OCI-LY3 (cell line): ENCODE data around the gene SPIRE1.

ENCODE experiments used
- H2AFZ ChIP-seq: fragments of 200-600, 300-600 bp; shearing (Covaris generic); 2 replicates; pipeline ENCODE4 v1.6.0; 2014; ENCODE audit warnings: antibody characterized with exemption, low read depth, low read length
- H3K27ac ChIP-seq: fragments of 200-600, 300-600 bp; sonication (generic); 2 replicates; pipeline ENCODE4 v1.5.1; 2014; ENCODE audit warnings: mild to moderate bottlenecking, low read length, moderate library complexity, mixed read lengths
- H3K27me3 ChIP-seq: fragments of 200-600, 300-600 bp; sonication (generic); 2 replicates; pipeline ENCODE4 v1.6.1; 2014; ENCODE audit warnings: low read depth, low read length, mixed read lengths
- H3K36me3 ChIP-seq: fragments of 200-600, 300-600 bp; sonication (generic); replicated peaks from 2 replicates; pipeline ENCODE3; 2014; ENCODE audit warnings: low read depth, low read length, mixed read lengths
- H3K4me1 ChIP-seq: fragments of 300-600, 200-600 bp; sonication (generic); 2 replicates; pipeline ENCODE4 v1.6.1; 2014; ENCODE audit warnings: low read length, mixed read lengths
- H3K4me2 ChIP-seq: fragments of 200-600, 300-600 bp; sonication (generic); 2 replicates; pipeline ENCODE4 v1.6.1; 2014; ENCODE audit warnings: low read length, mixed read lengths
- H3K4me3 ChIP-seq: fragments of 300-600, 200-600 bp; sonication (generic); 2 replicates; pipeline ENCODE4 v1.5.1; 2014; ENCODE audit warnings: antibody characterized with exemption, mild to moderate bottlenecking, low read length, moderate library complexity
- H3K79me2 ChIP-seq: fragments of 300-600, 200-600 bp; shearing (Covaris generic); 2 replicates; pipeline ENCODE4 v1.6.1; 2014; ENCODE audit warnings: mild to moderate bottlenecking, low read length, mixed read lengths
- H3K9ac ChIP-seq: fragments of 300-600, 200-600 bp; shearing (Covaris generic); 2 replicates; pipeline ENCODE4 v1.6.0; 2014; ENCODE audit warnings: mild to moderate bottlenecking, low read length, moderate library complexity
- H3K9me3 ChIP-seq: fragments of 200-600, 300-600 bp; shearing (Covaris generic); 2 replicates; pipeline ENCODE4 v1.6.1; 2014; ENCODE audit warnings: low read length, mixed read lengths; ENCODE audit not compliant: insufficient read depth
- H4K20me1 ChIP-seq: fragments of 200-600, 300-600 bp; sonication (generic); 2 replicates; pipeline ENCODE4 v1.6.1; 2016; ENCODE audit warnings: low read length, mixed read lengths; ENCODE audit not compliant: insufficient read depth
- EZH2phosphoT487 ChIP-seq: fragments of 200-600 bp; shearing (Covaris generic); IDR thresholded peaks from 2 replicates; pipeline ENCODE4 v1.6.1; 2018; ENCODE audit warnings: antibody characterized with exemption, mixed run types, low read depth
- TF ChIP-seq, protein P1 (sequence below): fragments of 200-600, 300-600 bp; sonication (generic); IDR thresholded peaks from 2 replicates; pipeline ENCODE4 v1.5.1; 2014; ENCODE audit warnings: antibody characterized with exemption, low read length, low read depth

Gene SPIRE1

DNA sequence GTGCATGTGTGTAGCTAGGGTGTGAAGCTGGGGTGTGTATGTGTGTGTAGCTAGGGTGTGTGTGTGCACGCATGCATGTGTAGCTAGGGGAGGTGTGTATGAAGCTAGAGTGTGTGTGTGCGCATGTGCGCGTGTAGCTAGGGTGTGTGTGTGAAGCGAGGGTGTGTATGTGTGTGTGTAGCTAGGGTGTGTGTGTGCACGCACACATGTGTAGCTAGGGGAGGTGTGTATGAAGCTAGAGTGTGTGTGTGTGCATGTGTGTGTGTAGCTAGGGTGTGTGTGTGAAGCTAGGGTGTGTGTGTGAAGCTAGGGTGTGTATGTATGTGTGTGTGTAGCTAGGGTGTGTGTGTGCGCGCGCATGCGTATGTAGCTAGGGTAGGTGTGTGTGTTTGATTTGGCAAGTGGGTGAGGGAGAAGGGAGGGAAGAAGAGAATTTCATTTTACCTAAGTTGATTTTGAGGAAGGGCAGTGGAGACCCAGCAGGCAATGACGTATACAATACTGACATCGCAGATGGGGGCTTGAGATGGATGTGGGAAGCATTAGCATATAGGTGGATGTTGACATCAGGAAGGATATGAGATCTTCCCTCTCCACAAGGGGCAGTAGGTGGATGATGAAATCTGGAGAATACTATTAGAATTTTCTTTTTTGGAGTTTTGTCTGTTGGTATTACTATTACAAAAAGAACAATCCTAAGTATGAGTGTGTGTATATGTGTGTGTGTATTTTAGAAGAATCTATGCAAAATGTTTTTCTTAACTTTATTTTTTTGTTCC is 179.4 kb downstream of the SPIRE1 start:
- Histone ChIP-seq H3K9ac (no peak overlapping the region), H3K4me1 (no peaks in the 10 kb centered on the region), H2AFZ (no peak overlapping the region), H3K9me3 (no peaks in the 10 kb centered on the region), H3K79me2 (no peaks in the 10 kb centered on the region), H3K36me3 (no peaks in the 10 kb centered on the region), H3K4me2 (no peak overlapping the region), H3K4me3 (no peak overlapping the region), H3K27me3 (no peaks in the 10 kb centered on the region), H3K27ac (no peak overlapping the region), H4K20me1 (no peaks in the 10 kb centered on the region)
- TF ChIP-seq, protein P1, sequence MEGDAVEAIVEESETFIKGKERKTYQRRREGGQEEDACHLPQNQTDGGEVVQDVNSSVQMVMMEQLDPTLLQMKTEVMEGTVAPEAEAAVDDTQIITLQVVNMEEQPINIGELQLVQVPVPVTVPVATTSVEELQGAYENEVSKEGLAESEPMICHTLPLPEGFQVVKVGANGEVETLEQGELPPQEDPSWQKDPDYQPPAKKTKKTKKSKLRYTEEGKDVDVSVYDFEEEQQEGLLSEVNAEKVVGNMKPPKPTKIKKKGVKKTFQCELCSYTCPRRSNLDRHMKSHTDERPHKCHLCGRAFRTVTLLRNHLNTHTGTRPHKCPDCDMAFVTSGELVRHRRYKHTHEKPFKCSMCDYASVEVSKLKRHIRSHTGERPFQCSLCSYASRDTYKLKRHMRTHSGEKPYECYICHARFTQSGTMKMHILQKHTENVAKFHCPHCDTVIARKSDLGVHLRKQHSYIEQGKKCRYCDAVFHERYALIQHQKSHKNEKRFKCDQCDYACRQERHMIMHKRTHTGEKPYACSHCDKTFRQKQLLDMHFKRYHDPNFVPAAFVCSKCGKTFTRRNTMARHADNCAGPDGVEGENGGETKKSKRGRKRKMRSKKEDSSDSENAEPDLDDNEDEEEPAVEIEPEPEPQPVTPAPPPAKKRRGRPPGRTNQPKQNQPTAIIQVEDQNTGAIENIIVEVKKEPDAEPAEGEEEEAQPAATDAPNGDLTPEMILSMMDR, result no peak
- TF ChIP-seq EZH2phosphoT487, result no peak

DNA sequence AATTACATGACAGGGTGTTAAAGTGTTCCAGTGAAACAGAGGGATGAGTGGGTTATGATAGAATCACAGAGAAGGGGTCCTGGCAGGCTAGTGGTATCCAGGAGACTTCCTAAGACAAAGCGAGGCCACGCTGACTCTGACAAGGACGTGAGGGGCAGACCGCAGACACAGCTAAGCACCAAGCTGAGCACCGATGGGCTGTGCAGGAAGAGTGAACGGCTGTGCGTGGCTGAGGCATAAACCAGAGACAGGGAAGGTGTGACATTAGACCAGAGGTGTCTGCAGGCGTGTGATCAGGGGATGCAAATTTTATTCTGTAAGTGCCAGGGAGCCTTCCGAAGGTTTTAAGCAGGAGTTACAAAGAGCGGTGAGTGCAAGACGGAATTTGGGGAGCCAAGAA is 180.3 kb downstream of the SPIRE1 start:
- no peak overlapping the region for H3K27ac ChIP-seq
- H2AFZ ChIP-seq, result no peak overlapping the region
- no peaks in the 10 kb centered on the region for H3K9me3 ChIP-seq
- H3K4me1 ChIP-seq, result no peaks in the 10 kb centered on the region
- no peaks in the 10 kb centered on the region for H3K27me3 ChIP-seq
- no peaks in the 10 kb centered on the region for H3K79me2 ChIP-seq
- H3K9ac ChIP-seq, result no peak overlapping the region
- no peaks in the 10 kb centered on the region for H3K36me3 ChIP-seq
- H3K4me2 ChIP-seq, result no peak overlapping the region
- TF ChIP-seq, protein P1, result no peak
- TF ChIP-seq EZH2phosphoT487, result no peak
- H3K4me3 ChIP-seq, result no peak overlapping the region
- no peaks in the 10 kb centered on the region for H4K20me1 ChIP-seq

DNA sequence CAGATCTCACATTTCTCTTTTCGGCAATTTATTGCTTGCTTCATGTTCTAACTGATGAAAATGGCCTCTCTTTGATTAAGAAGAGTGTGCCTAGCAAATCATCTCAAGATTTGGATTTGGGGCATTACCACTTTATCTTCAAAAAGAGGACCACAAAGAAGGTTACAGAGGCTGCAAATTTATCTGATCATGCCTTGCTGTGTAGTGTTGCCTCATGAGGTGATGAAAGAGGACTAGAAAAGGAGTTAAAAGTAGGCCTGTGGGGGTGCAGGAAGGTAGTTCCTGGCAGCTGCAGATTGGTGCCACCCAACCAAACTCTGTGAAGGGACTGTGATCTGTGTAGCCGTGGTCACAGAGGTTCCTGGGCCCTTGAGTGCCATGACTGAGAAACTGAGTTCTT is 181.0 kb downstream of the SPIRE1 start:
- Histone ChIP-seq H3K27me3 (no peaks in the 10 kb centered on the region), H3K4me1 (no peaks in the 10 kb centered on the region), H3K4me2 (no peak overlapping the region), H3K36me3 (no peaks in the 10 kb centered on the region), H2AFZ (no peak overlapping the region), H4K20me1 (no peaks in the 10 kb centered on the region), H3K9me3 (no peaks in the 10 kb centered on the region), H3K27ac (no peak overlapping the region), H3K9ac (no peak overlapping the region), H3K79me2 (no peaks in the 10 kb centered on the region), H3K4me3 (no peak overlapping the region)
- TF ChIP-seq, protein P1, result no peak
- TF ChIP-seq EZH2phosphoT487, result no peak

DNA sequence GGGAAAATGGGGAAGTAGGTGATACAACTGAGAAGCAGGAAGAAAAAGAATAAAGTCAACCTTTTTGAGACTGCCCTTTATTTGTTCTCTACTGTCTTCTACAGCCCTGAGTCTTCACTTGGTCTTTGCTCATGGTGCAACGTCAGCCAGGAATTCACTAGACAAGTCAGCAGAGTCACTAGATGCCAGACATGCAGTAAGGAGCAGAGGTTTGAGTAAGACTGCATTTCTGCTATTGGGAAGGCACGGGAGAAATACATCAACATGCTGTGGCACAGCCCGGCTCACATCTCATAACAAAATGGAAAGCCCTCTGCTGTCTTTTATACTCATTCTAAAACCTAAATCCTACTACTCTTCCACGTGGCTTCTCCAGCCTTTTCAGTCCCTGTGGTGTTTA is 183.0 kb downstream of the SPIRE1 start:
- Histone ChIP-seq H4K20me1 (no peaks in the 10 kb centered on the region), H3K4me2 (no peak overlapping the region), H3K4me1 (no peaks in the 10 kb centered on the region), H3K4me3 (no peak overlapping the region), H3K36me3 (no peaks in the 10 kb centered on the region), H3K27me3 (no peaks in the 10 kb centered on the region), H3K27ac (no peak overlapping the region), H2AFZ (no peak overlapping the region), H3K79me2 (no peaks in the 10 kb centered on the region), H3K9ac (no peak overlapping the region), H3K9me3 (no peaks in the 10 kb centered on the region)
- TF ChIP-seq, protein P1, result no peak
- no peak for TF ChIP-seq EZH2phosphoT487
